Immature natural killer cell (primary cell): ENCODE data around the gene OVCA2. TPM values are rescaled to one million over a fixed set of nuclear protein-coding genes. Genes with fewer than 3 reads are reported as not detected.

Experiments used
- DNase-seq, 3 donors: peaks; one replicate each; pipeline ENCODE4 v3.0.0; 2022; ENCODE audit warnings: mixed read lengths in 1 of 3
- H3K27ac Mint-ChIP-seq, 6 donors: one replicate each; pipeline ENCODE4 v1.8.0; 2020; ENCODE audit warnings: mixed read lengths in 6 of 6, mild to moderate bottlenecking in 5 of 6, inconsistent platforms in 4 of 6, moderate library complexity in 3 of 6
- H3K27me3 Mint-ChIP-seq, 3 donors: one replicate each; pipeline ENCODE4 v1.8.0; 2020 to 2021; ENCODE audit warnings: low read depth in 3 of 3, mild to moderate bottlenecking in 3 of 3, mixed read lengths in 3 of 3, moderate library complexity in 3 of 3, inconsistent platforms in 1 of 3
- H3K36me3 Mint-ChIP-seq, 3 donors: one replicate each; pipeline ENCODE4 v1.8.0; 2020; ENCODE audit warnings: mixed read lengths in 3 of 3, inconsistent platforms in 2 of 3, mild to moderate bottlenecking in 2 of 3
- H3K4me1 Mint-ChIP-seq, 2 donors: one replicate each; pipeline ENCODE4 v1.8.0; 2020; ENCODE audit warnings: inconsistent platforms in 2 of 2, mild to moderate bottlenecking in 2 of 2, mixed read lengths in 2 of 2, moderate library complexity in 1 of 2
- H3K4me3 Mint-ChIP-seq, 5 donors: one replicate each; pipeline ENCODE4 v1.8.0; 2020; ENCODE audit warnings: mild to moderate bottlenecking in 5 of 5, mixed read lengths in 5 of 5, inconsistent platforms in 3 of 5, moderate library complexity in 3 of 5
- H3K9me3 Mint-ChIP-seq, 6 donors: one replicate each; pipeline ENCODE4 v1.8.0; 2020; ENCODE audit warnings: mild to moderate bottlenecking in 6 of 6, mixed read lengths in 6 of 6, inconsistent platforms in 4 of 6, moderate library complexity in 3 of 6
- polyA plus RNA-seq, 3 donors: library from polyadenylated mRNA; unstranded; fragments of 300-500 nt; fragmentation: Illumina TruSeq; gene quantifications; one replicate each; pipeline ENCODE4 v1.2.3, GENCODE V29; 2021

OVCA2 gene
- polyA plus RNA-seq, 3 donors from 2014 or later = 90.6 to 107 (median 104) TPM

DNA sequence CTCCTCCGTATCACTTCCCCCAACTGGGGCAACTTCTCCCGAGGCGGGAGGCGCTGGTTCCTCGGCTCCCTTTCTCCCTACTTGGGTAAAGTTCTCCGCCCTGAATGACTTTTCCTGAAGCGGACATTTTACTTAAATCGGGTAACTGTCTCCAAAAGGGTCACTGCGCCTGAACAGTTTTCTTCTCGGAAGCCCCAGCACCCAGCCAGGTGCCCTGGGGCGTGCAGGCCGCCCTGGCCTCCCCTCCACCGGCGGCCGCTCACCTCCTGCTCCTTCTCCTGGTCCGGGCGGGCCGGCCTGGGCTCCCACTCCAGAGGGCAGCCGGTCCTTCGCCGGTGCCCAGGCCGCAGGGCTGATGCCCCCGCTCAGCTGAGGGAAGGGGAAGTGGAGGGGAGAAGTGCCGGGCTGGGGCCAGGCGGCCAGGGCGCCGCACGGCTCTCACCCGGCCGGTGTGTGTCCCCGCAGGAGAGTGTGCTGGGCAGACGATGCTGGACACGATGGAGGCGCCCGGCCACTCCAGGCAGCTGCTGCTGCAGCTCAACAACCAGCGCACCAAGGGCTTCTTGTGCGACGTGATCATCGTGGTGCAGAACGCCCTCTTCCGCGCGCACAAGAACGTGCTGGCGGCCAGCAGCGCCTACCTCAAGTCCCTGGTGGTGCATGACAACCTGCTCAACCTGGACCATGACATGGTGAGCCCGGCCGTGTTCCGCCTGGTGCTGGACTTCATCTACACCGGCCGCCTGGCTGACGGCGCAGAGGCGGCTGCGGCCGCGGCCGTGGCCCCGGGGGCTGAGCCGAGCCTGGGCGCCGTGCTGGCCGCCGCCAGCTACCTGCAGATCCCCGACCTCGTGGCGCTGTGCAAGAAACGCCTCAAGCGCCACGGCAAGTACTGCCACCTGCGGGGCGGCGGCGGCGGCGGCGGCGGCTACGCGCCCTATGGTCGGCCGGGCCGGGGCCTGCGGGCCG lies 14.7 kb downstream of the OVCA2 start:
- DNase-seq = peak in 2 of 3 donors; percentile 42 to 47
- Mint-ChIP-seq H3K36me3 (peaks cover 0 to 8% (median 7%) of the 10 kb centered on the region in 3 donors), H3K27ac (peak overlapping the region in 3 of 6 donors; percentile 24 to 65 (median 55)), H3K27me3 (peaks cover 25 to 47% (median 30%) of the 10 kb centered on the region in 3 donors), H3K9me3 (no peaks in the 10 kb centered on the region), H3K4me1 (peaks cover 31 to 38% of the 10 kb centered on the region in 2 donors), H3K4me3 (peak overlapping the region; percentile 68 to 80 (median 79))

GRCh38 chr17:2057175-2057759 lies 15.4 kb downstream of the OVCA2 start:
- H3K27ac Mint-ChIP-seq = no peak overlapping the region
- peaks cover 29 to 36% of the 10 kb centered on the region in 2 donors for H3K4me1 Mint-ChIP-seq
- H3K9me3 Mint-ChIP-seq = no peaks in the 10 kb centered on the region
- H3K4me3 Mint-ChIP-seq = no peak overlapping the region
- peaks cover 25 to 41% (median 28%) of the 10 kb centered on the region in 3 donors for H3K27me3 Mint-ChIP-seq
- no peak for DNase-seq
- peaks cover 6 to 8% (median 7%) of the 10 kb centered on the region in 3 donors for H3K36me3 Mint-ChIP-seq

GRCh38 chr17:2057760-2058585 lies 16.2 kb downstream of the OVCA2 start:
- DNase-seq = no peak

GRCh38 chr17:2058586-2059546 lies 17.0 kb downstream of the OVCA2 start:
- peak overlapping the region in 3 of 6 donors; percentile 45 to 69 (median 62) for H3K27ac Mint-ChIP-seq
- peaks cover 19 to 31% (median 19%) of the 10 kb centered on the region in 3 donors for H3K27me3 Mint-ChIP-seq
- peak overlapping the region; percentile 40 to 68 (median 53) for H3K4me3 Mint-ChIP-seq

More at GRCh38 chr17:2057760-2058585, 16.2 kb downstream of the OVCA2 start:
- Mint-ChIP-seq H3K4me1 (peaks cover 33 to 38% of the 10 kb centered on the region in 2 donors), H3K4me3 (peak overlapping the region in 4 of 5 donors; percentile 40 to 68 (median 54)), H3K9me3 (no peaks in the 10 kb centered on the region), H3K27me3 (peaks cover 24 to 40% (median 27%) of the 10 kb centered on the region in 3 donors), H3K27ac (peak overlapping the region in 1 of 6 donors; percentile 61), H3K36me3 (peaks cover 7 to 8% (median 7%) of the 10 kb centered on the region in 3 donors)

GRCh38 chr17:2059547-2060384 lies 17.9 kb downstream of the OVCA2 start:
- Mint-ChIP-seq H3K27me3 (peaks cover 13 to 22% (median 16%) of the 10 kb centered on the region in 3 donors), H3K4me3 (peak overlapping the region; percentile 50 to 63 (median 53)), H3K4me1 (peaks cover 36 to 45% of the 10 kb centered on the region in 2 donors), H3K27ac (peak overlapping the region in 4 of 6 donors; percentile 45 to 69 (median 57)), H3K36me3 (peaks cover 7 to 15% (median 15%) of the 10 kb centered on the region in 3 donors), H3K9me3 (no peaks in the 10 kb centered on the region)
- no peak for DNase-seq

More at GRCh38 chr17:2058586-2059546, 17.0 kb downstream of the OVCA2 start:
- Mint-ChIP-seq H3K36me3 (peaks cover 7 to 10% (median 9%) of the 10 kb centered on the region in 3 donors), H3K9me3 (no peaks in the 10 kb centered on the region), H3K4me1 (peaks cover 36 to 37% of the 10 kb centered on the region in 2 donors)
- peak; percentile 73 to 77 (median 74) for DNase-seq

DNA sequence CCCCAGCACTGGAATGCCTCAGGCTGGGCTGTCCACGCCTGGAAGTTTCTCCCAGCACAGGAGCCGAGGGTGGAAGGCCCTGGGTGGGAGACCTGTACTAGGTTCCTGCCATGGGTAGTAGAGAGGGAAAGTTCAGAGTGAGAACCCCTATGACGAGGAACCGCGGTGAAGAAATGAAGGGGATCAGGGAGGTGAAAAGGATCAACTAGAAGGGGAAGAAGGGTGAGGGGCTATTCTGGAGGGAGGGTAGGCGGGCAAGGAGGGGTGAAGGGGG lies 18.5 kb downstream of the OVCA2 start:
- Mint-ChIP-seq H3K4me1 (peaks cover 38 to 51% of the 10 kb centered on the region in 2 donors), H3K27me3 (peaks cover 12 to 21% (median 16%) of the 10 kb centered on the region in 3 donors), H3K4me3 (peak overlapping the region in 2 of 5 donors; percentile 3 to 13), H3K9me3 (no peaks in the 10 kb centered on the region), H3K36me3 (peaks cover 7 to 18% (median 17%) of the 10 kb centered on the region in 3 donors), H3K27ac (peak overlapping the region in 4 of 6 donors; percentile 5 to 64 (median 29))
- DNase-seq = no peak

DNA sequence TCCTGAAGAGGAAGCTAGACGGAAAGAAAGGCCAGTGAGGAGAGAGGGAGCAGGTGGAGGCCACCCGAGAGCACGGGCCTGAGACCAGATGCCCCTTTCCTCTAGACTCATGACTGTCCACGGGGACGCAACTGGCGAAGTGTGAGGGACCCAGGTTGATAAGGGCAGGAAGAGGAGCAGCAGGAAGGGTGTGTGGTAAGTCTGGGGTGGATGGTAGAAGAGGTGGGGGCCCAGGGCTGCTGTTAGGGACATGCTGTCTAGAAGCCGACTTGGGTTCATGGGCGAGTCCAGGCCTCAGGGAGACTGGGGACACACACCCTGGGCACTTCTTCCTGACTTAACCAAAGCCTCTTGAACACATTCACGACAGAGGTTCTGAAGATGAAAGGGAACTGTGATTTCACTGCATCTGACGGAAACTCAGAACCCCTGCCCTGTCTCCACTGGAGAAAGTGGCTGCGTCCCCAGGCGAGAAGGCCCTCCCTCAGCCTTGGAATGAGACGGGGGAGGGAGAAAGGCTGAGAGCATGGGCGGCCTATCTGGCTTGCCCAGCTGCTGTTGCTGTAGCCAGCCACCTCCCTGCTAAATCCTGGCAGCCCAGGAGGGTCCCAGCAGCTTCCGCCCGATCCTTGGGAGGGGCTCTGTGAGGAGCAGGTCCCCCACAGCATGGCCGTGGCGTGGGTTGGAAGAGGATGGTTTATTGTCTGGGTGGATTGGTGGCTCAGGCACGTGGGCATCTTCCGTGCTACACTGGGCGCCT lies 19.0 kb downstream of the OVCA2 start:
- Mint-ChIP-seq H3K27me3 (peaks cover 12 to 21% (median 16%) of the 10 kb centered on the region in 3 donors), H3K27ac (peak overlapping the region in 4 of 6 donors; percentile 5 to 64 (median 29)), H3K36me3 (peaks cover 7 to 18% (median 17%) of the 10 kb centered on the region in 3 donors), H3K4me1 (peaks cover 38 to 56% of the 10 kb centered on the region in 2 donors), H3K4me3 (peak overlapping the region in 3 of 5 donors; percentile 3 to 25 (median 13)), H3K9me3 (no peaks in the 10 kb centered on the region)
- DNase-seq = no peak

- H3K27ac Mint-ChIP-seq = no peak overlapping the region
- H3K4me1 Mint-ChIP-seq = peaks cover 38 to 63% of the 10 kb centered on the region in 2 donors
- no peak for DNase-seq
- no peak overlapping the region for H3K4me3 Mint-ChIP-seq
- peaks cover 12 to 19% (median 16%) of the 10 kb centered on the region in 3 donors for H3K27me3 Mint-ChIP-seq
- no peaks in the 10 kb centered on the region for H3K9me3 Mint-ChIP-seq
- H3K36me3 Mint-ChIP-seq = peaks cover 13 to 23% (median 22%) of the 10 kb centered on the region in 3 donors
These were observed 19.7 kb downstream of the OVCA2 start for GRCh38 chr17:2061441-2061958.

DNA sequence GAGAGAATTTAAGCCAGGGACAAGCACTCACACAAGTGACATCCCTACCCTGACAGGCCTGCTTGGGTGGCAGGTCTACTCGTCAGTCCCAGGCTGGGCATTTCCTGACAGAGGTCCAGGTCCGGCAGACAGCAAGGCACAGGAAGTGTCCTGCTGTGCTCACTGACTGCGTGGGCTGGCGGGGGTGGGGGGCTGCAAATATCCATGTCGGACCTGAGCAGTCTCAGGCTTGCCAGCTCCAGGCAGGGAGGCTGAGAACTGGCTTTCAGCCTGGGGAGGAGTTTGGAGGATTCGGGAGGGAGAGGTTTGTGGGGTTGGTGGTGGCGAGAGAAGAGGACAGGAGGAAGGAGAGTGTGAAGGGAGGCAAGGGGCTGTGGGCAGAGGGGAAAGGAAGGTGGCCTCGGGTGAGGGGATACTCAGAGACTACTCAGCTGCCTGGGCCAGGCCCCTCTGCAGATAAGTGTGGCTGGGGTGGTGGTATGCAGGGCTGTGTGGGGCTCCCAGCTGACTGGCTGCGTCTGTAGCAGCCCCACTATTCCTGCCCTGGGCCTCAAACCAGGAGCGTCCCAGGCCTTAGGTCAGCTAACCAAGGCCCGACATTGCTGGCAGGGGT lies 20.9 kb downstream of the OVCA2 start:
- Mint-ChIP-seq H3K27ac (peak overlapping the region in 3 of 6 donors; percentile 23 to 77 (median 73)), H3K4me3 (peak overlapping the region in 1 of 5 donors; percentile 27), H3K9me3 (no peaks in the 10 kb centered on the region), H3K36me3 (peaks cover 13 to 24% (median 22%) of the 10 kb centered on the region in 3 donors), H3K4me1 (peaks cover 36 to 73% of the 10 kb centered on the region in 2 donors), H3K27me3 (peaks cover 14 to 17% (median 17%) of the 10 kb centered on the region in 3 donors)
- no peak for DNase-seq

- Mint-ChIP-seq H3K36me3 (peaks cover 13 to 24% (median 22%) of the 10 kb centered on the region in 3 donors), H3K4me1 (peaks cover 34 to 78% of the 10 kb centered on the region in 2 donors)
- DNase-seq = no peak
These were observed 21.7 kb downstream of the OVCA2 start for GRCh38 chr17:2063261-2064146.

More at GRCh38 chr17:2063261-2064146, 21.7 kb downstream of the OVCA2 start:
- H3K27ac Mint-ChIP-seq = peak overlapping the region; percentile 51 to 81 (median 63)
- H3K4me3 Mint-ChIP-seq = peak overlapping the region in 1 of 5 donors; percentile 42
- H3K9me3 Mint-ChIP-seq = no peaks in the 10 kb centered on the region
- peaks cover 11 to 12% (median 12%) of the 10 kb centered on the region in 3 donors for H3K27me3 Mint-ChIP-seq
